HepG2 (cell line): ENCODE results near the gene KLF13. TPM values are rescaled to one million over a fixed set of nuclear protein-coding genes. Genes with fewer than 3 reads are reported as not detected.
A peak's percentile ranks its signal among the peaks of the same experiment; 100 is the strongest.

Experiments
- FOSL1 ChIP-seq: sonication (generic); formaldehyde crosslinking; IDR thresholded peaks from 2 replicates; pipeline ENCODE4 v1.9.0; 2021; ENCODE audit warnings: missing genetic modification reagents, borderline replicate concordance
- GABPB1 ChIP-seq: IDR thresholded peaks from 2 replicates; pipeline ENCODE4 v1.6.1; 2016; ENCODE audit warnings: mild to moderate bottlenecking, missing genetic modification reagents, moderate library complexity, missing compliant biosample characterization
- IRF2 ChIP-seq: IDR thresholded peaks from 2 replicates; pipeline ENCODE4 v1.6.1; 2018; ENCODE audit warnings: missing genetic modification reagents, missing compliant biosample characterization
- ISL2 ChIP-seq: sonication (generic); formaldehyde crosslinking; IDR thresholded peaks from 2 replicates; pipeline ENCODE4 v1.5.0; 2020; ENCODE audit warnings: missing genetic modification reagents
- KLF15 ChIP-seq: sonication (generic); formaldehyde crosslinking; IDR thresholded peaks from 2 replicates; pipeline ENCODE4 v1.8.1; 2023; ENCODE audit warnings: borderline replicate concordance, mild to moderate bottlenecking, inconsistent platforms, missing genetic modification reagents, mixed read lengths
- KLF6 ChIP-seq: IDR thresholded peaks from 2 replicates; pipeline ENCODE4 v1.8.0; 2016; ENCODE audit warnings: missing biosample characterization, missing genetic modification reagents
- MAZ ChIP-seq, 2 experiments: sonication (generic) in 1 of 2; formaldehyde crosslinking in 1 of 2; IDR thresholded peaks; 2 replicates each; pipeline versions ENCODE4 v1.5.0 to v1.6.1; 2012 to 2020; ENCODE audit warnings: low read depth in 2 of 2, mild to moderate bottlenecking in 2 of 2, borderline replicate concordance in 1 of 2, improper control_type of control experiment in 1 of 2, low read length in 1 of 2, missing genetic modification reagents in 1 of 2, moderate library complexity in 1 of 2
- MTF1 ChIP-seq: sonication (generic); formaldehyde crosslinking; IDR thresholded peaks from 2 replicates; pipeline ENCODE4 v1.5.0; 2020; ENCODE audit warnings: missing genetic modification reagents
- TRIM24 ChIP-seq: sonication (generic); formaldehyde crosslinking; IDR thresholded peaks from 2 replicates; pipeline ENCODE4 v1.8.0; 2022; ENCODE audit warnings: mild to moderate bottlenecking, missing genetic modification reagents
- U2AF1 ChIP-seq: fragments of 200-400 bp; formaldehyde crosslinking; optimal IDR thresholded peaks from 2 replicates; pipeline ENCODE3; 2017; ENCODE audit warnings: mild to moderate bottlenecking, low read depth, low read length
- ZKSCAN8 ChIP-seq: IDR thresholded peaks from 2 replicates; pipeline ENCODE4 v1.6.1; 2016; ENCODE audit warnings: borderline replicate concordance, missing genetic modification reagents, missing compliant biosample characterization
- ZMYM3 ChIP-seq: sonication (generic); formaldehyde crosslinking; IDR thresholded peaks from 2 replicates; pipeline ENCODE4 v1.5.1; 2020; ENCODE audit warnings: mild to moderate bottlenecking, missing genetic modification reagents
- ZNF160 ChIP-seq: sonication (generic); formaldehyde crosslinking; IDR thresholded peaks from 2 replicates; pipeline ENCODE4 v1.8.0; 2022; ENCODE audit warnings: mild to moderate bottlenecking, inconsistent platforms, missing genetic modification reagents
- ZNF207 ChIP-seq: fragments of 450-650 bp; IDR thresholded peaks from 2 replicates; pipeline ENCODE4 v1.6.1; 2016; ENCODE audit warnings: antibody characterized with exemption, borderline replicate concordance
- ZNF225 ChIP-seq: sonication (generic); formaldehyde crosslinking; IDR thresholded peaks from 2 replicates; pipeline ENCODE4 v1.4.0; 2020; ENCODE audit warnings: mild to moderate bottlenecking, missing genetic modification reagents
- ZNF326 ChIP-seq: sonication (generic); formaldehyde crosslinking; IDR thresholded peaks from 2 replicates; pipeline ENCODE4 v1.4.0; 2020; ENCODE audit warnings: missing genetic modification reagents, borderline replicate concordance
- ZNF335 ChIP-seq: sonication (generic); formaldehyde crosslinking; IDR thresholded peaks from 2 replicates; pipeline ENCODE4 v1.4.0; 2020; ENCODE audit warnings: missing genetic modification reagents
- ZNF501 ChIP-seq: sonication (generic); formaldehyde crosslinking; IDR thresholded peaks from 2 replicates; pipeline ENCODE4 v1.5.1; 2020; ENCODE audit warnings: mild to moderate bottlenecking, moderate library complexity, missing genetic modification reagents
- ZNF563 ChIP-seq: sonication (generic); formaldehyde crosslinking; IDR thresholded peaks from 2 replicates; pipeline ENCODE4 v1.8.0; 2022; ENCODE audit warnings: mild to moderate bottlenecking, moderate library complexity, missing genetic modification reagents
- ZSCAN12 ChIP-seq: sonication (generic); formaldehyde crosslinking; IDR thresholded peaks from 2 replicates; pipeline ENCODE4 v1.9.0; 2021; ENCODE audit warnings: mild to moderate bottlenecking, missing genetic modification reagents
- polyA plus RNA-seq, 8 experiments: library from polyadenylated mRNA; depleted of rRNA in 3 of 8; stranded (reverse) in 7 of 8; unstranded in 1 of 8; fragments of >200 nt; fragmentation: Illumina TruSeq in 4 of 8; extraction: Trizol in 4 of 8; gene quantifications; 2 replicates each; pipeline versions ENCODE4 v1.2.1 to v1.2.3, GENCODE V29; 2011 to 2016; ENCODE audit warnings: low read depth in 4 of 8, missing spikeins in 1 of 8, mixed read lengths in 1 of 8; ENCODE audit not compliant: insufficient read depth in 1 of 8
- total RNA-seq, 5 experiments: library from RNA; depleted of rRNA; stranded (reverse); fragments of >200 nt; fragmentation: Illumina TruSeq; extraction: Trizol; gene quantifications; 2 replicates each; pipeline ENCODE4 v1.2.3, GENCODE V29; 2016; ENCODE audit warnings: low read depth in 1 of 5
- TF ChIP-seq, protein P1 (sequence below): sonication (generic); formaldehyde crosslinking; IDR thresholded peaks from 2 replicates; pipeline ENCODE4 v1.5.0; 2020; ENCODE audit warnings: missing genetic modification reagents
- TF ChIP-seq, protein P2 (sequence below): sonication (generic); formaldehyde crosslinking; IDR thresholded peaks from 2 replicates; pipeline ENCODE4 v1.8.0; 2022; ENCODE audit warnings: mild to moderate bottlenecking, missing genetic modification reagents; ENCODE audit not compliant: insufficient replicate concordance
- TF ChIP-seq, protein P3 (sequence below): IDR thresholded peaks from 2 replicates; pipeline ENCODE4 v1.6.1; 2018; ENCODE audit warnings: missing genetic modification reagents
- TF ChIP-seq, protein P4 (sequence below): IDR thresholded peaks from 2 replicates; pipeline ENCODE4 v1.6.1; 2012; ENCODE audit warnings: inconsistent platforms
- TF ChIP-seq, protein P5 (sequence below): sonication (generic); formaldehyde crosslinking; conservative IDR thresholded peaks from 2 replicates; pipeline ENCODE4 v1.5.0; 2020; ENCODE audit warnings: missing genetic modification reagents

KLF13 gene
- total and polyA plus RNA-seq, 2 of the 13 experiments (the other 11 are each of a cell fraction or from before 2014, with no cell fraction given) = 16.8 to 25.1 TPM

DNA sequence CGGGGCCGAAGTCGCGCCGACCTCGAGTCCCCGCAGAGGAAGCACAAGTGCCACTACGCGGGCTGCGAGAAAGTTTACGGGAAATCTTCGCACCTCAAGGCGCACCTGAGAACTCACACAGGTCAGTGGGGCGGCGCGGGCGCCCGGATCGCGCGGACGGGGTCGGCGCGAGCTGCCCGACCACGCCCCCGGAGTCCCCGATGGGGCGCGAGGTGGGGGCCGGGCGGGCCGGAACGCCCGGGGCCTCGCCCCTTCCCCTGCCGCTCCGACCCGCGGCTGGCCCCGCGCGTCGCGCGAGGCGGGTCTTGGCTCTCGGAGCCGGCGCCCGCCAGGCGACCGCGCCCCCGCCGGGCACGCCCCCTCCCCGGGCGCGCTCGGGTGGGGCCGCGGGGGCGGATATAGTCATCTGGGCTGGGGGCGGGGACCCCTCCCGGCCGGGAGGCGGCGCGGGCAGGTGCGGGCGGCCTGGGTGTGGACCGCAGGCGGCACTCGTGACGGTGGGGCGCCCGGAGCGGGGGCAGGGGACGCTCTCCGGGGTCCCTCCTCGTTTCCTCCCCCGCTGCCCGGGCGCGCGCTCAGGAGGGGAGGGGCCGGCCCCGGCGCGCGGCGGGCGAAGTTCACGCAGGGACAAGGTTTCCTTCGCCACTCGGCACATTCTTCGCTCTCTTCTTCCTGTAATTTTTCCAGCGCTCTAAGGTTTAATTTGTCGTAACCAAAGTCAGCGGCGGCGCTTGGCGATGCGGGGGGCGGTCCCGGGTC is 1.2 kb downstream of the KLF13 start (continued):
- TF ChIP-seq, protein P1, sequence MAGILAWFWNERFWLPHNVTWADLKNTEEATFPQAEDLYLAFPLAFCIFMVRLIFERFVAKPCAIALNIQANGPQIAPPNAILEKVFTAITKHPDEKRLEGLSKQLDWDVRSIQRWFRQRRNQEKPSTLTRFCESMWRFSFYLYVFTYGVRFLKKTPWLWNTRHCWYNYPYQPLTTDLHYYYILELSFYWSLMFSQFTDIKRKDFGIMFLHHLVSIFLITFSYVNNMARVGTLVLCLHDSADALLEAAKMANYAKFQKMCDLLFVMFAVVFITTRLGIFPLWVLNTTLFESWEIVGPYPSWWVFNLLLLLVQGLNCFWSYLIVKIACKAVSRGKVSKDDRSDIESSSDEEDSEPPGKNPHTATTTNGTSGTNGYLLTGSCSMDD (CRISPR knock-in tag) = no peak
- TF ChIP-seq ZKSCAN8 (no peak), KLF6 (CRISPR knock-in tag) (no peak), ZNF335 (no peak), ZNF326 (CRISPR knock-in tag) (no peak), U2AF1 (no peak), ZSCAN12 (CRISPR knock-in tag) (no peak), IRF2 (CRISPR knock-in tag) (no peak), FOSL1 (CRISPR knock-in tag) (no peak), ZNF501 (no peak), ZNF225 (CRISPR knock-in tag) (no peak), MTF1 (CRISPR knock-in tag) (no peak), ZMYM3 (CRISPR knock-in tag) (no peak), ZNF160 (no peak), ISL2 (CRISPR knock-in tag) (no peak), TRIM24 (CRISPR knock-in tag) (no peak), GABPB1 (peak; percentile 51; the same call in 1 of the 2 replicates), ZNF207 (no peak), KLF15 (CRISPR knock-in tag) (no peak), ZNF563 (CRISPR knock-in tag) (no peak), MAZ (IDR thresholded peaks at IDR 0.05; ENCODE audit: borderline replicate concordance, low read depth, low read length) (no peak), MAZ (CRISPR knock-in tag; IDR thresholded peaks at IDR 0.05; ENCODE audit: low read depth) (peak; percentile 52; the same call in 1 of the 2 replicates)
- TF ChIP-seq, protein P2, sequence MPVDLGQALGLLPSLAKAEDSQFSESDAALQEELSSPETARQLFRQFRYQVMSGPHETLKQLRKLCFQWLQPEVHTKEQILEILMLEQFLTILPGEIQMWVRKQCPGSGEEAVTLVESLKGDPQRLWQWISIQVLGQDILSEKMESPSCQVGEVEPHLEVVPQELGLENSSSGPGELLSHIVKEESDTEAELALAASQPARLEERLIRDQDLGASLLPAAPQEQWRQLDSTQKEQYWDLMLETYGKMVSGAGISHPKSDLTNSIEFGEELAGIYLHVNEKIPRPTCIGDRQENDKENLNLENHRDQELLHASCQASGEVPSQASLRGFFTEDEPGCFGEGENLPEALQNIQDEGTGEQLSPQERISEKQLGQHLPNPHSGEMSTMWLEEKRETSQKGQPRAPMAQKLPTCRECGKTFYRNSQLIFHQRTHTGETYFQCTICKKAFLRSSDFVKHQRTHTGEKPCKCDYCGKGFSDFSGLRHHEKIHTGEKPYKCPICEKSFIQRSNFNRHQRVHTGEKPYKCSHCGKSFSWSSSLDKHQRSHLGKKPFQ = no peak
- TF ChIP-seq, protein P3, sequence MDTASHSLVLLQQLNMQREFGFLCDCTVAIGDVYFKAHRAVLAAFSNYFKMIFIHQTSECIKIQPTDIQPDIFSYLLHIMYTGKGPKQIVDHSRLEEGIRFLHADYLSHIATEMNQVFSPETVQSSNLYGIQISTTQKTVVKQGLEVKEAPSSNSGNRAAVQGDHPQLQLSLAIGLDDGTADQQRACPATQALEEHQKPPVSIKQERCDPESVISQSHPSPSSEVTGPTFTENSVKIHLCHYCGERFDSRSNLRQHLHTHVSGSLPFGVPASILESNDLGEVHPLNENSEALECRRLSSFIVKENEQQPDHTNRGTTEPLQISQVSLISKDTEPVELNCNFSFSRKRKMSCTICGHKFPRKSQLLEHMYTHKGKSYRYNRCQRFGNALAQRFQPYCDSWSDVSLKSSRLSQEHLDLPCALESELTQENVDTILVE (CRISPR knock-in tag) = no peak
- TF ChIP-seq, protein P4, sequence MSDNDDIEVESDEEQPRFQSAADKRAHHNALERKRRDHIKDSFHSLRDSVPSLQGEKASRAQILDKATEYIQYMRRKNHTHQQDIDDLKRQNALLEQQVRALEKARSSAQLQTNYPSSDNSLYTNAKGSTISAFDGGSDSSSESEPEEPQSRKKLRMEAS = peak; percentile 16; the same call in 1 of the 2 replicates
- TF ChIP-seq, protein P5, sequence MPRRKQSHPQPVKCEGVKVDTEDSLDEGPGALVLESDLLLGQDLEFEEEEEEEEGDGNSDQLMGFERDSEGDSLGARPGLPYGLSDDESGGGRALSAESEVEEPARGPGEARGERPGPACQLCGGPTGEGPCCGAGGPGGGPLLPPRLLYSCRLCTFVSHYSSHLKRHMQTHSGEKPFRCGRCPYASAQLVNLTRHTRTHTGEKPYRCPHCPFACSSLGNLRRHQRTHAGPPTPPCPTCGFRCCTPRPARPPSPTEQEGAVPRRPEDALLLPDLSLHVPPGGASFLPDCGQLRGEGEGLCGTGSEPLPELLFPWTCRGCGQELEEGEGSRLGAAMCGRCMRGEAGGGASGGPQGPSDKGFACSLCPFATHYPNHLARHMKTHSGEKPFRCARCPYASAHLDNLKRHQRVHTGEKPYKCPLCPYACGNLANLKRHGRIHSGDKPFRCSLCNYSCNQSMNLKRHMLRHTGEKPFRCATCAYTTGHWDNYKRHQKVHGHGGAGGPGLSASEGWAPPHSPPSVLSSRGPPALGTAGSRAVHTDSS = no peak
